SK-N-SH (cell line): ENCODE data around the gene EXOC4. TPM values are rescaled to one million over a fixed set of nuclear protein-coding genes. Genes with fewer than 3 reads are reported as not detected.

Source experiments
- CTCF ChIA-PET: fragments of 300-600, 350-600 bp; formaldehyde crosslinking; extraction: SDS; loops from one replicate; lab custom pipeline; 2021; lab: Yijun Ruan, JAX
- POLR2A ChIA-PET: fragments of 350-600 bp; sonication (Branson Sonifier 250); formaldehyde crosslinking; extraction: SDS; loops from one replicate; lab custom pipeline; 2020; ENCODE audit warnings: antibody characterized with exemption, inconsistent platforms; lab: Yijun Ruan, JAX
- DNase-seq: peaks from one replicate; pipeline ENCODE4 v3.0.0; 2012
- H2AFZ ChIP-seq: fragments of 200-600 bp; sonication (generic); 2 replicates; pipeline ENCODE4 v1.8.1; 2016; ENCODE audit warnings: antibody characterized with exemption, mild to moderate bottlenecking, low read depth
- H3F3A ChIP-seq: fragments of 200-600 bp; sonication (generic); replicated peaks from 2 replicates; pipeline ENCODE3; 2016; ENCODE audit warnings: antibody characterized with exemption, mild to moderate bottlenecking; ENCODE audit not compliant: insufficient read depth
- H3K27ac ChIP-seq, 2 experiments: fragments of 200-500 bp in 1 of 2; fragments of 200-600 bp in 1 of 2; sonication (Bioruptor generic) in 1 of 2; sonication (generic), shearing (Covaris generic) in 1 of 2; 2 replicates each; pipeline versions ENCODE4 v1.5.1 to v1.6.1; 2014 to 2016; ENCODE audit warnings: low read depth in 2 of 2, inconsistent platforms in 1 of 2, low read length in 1 of 2, mild to moderate bottlenecking in 1 of 2, mixed read lengths in 1 of 2
- H3K27me3 ChIP-seq: fragments of 200-600 bp; sonication (generic), shearing (Covaris generic); 2 replicates; pipeline ENCODE4 v1.6.1; 2016; ENCODE audit warnings: mixed run types; ENCODE audit not compliant: insufficient read depth
- H3K36me3 ChIP-seq, 2 experiments: fragments of 200-500 bp in 1 of 2; fragments of 200-600 bp in 1 of 2; sonication (Bioruptor generic) in 1 of 2; sonication (generic) in 1 of 2; replicated peaks in 1 of 2; 2 replicates each; pipeline versions ENCODE3 to v1.5.1; 2014 to 2016; ENCODE audit warnings: low read length in 1 of 2, mild to moderate bottlenecking in 1 of 2; ENCODE audit not compliant: insufficient read depth in 2 of 2, control insufficient read depth in 1 of 2
- H3K4me1 ChIP-seq, 2 experiments: fragments of 200-500 bp in 1 of 2; fragments of 200-600 bp in 1 of 2; sonication (Bioruptor generic) in 1 of 2; sonication (generic), shearing (Covaris generic) in 1 of 2; 2 replicates each; pipeline versions ENCODE4 v1.5.1 to v1.6.1; 2014 to 2016; ENCODE audit warnings: low read depth in 1 of 2, low read length in 1 of 2, mixed run types in 1 of 2; ENCODE audit not compliant: insufficient read depth in 2 of 2, control insufficient read depth in 1 of 2
- H3K4me2 ChIP-seq: fragments of 200-600 bp; sonication (generic), shearing (Covaris generic); 2 replicates; pipeline ENCODE4 v1.6.1; 2017; ENCODE audit warnings: mixed run types
- H3K4me3 ChIP-seq, 2 experiments: fragments of 200-500 bp in 1 of 2; fragments of 200-600 bp in 1 of 2; sonication (Bioruptor generic) in 1 of 2; sonication (generic), shearing (Covaris generic) in 1 of 2; 2 replicates each; pipeline versions ENCODE4 v1.5.1 to v1.8.1; 2014 to 2016; ENCODE audit warnings: low read depth in 2 of 2, inconsistent platforms in 1 of 2, low read length in 1 of 2, mild to moderate bottlenecking in 1 of 2, mixed read lengths in 1 of 2, moderate library complexity in 1 of 2
- H3K79me2 ChIP-seq: fragments of 200-600 bp; sonication (generic); 2 replicates; pipeline ENCODE4 v1.8.1; 2017; ENCODE audit warnings: mild to moderate bottlenecking; ENCODE audit not compliant: insufficient read depth
- H3K9ac ChIP-seq: fragments of 200-600 bp; sonication (generic); 2 replicates; pipeline ENCODE4 v1.6.1; 2017; ENCODE audit warnings: mixed run types
- H3K9me2 ChIP-seq: fragments of 200-600 bp; sonication (generic); 2 replicates; pipeline ENCODE4 v1.6.1; 2017; ENCODE audit warnings: mixed run types
- H3K9me3 ChIP-seq: fragments of 200-600 bp; sonication (generic); 2 replicates; pipeline ENCODE4 v1.6.1; 2017; ENCODE audit warnings: mixed run types, mild to moderate bottlenecking, moderate library complexity
- H4K20me1 ChIP-seq: fragments of 200-600 bp; sonication (generic); 2 replicates; pipeline ENCODE4 v1.6.1; 2017; ENCODE audit warnings: mild to moderate bottlenecking, mixed run types; ENCODE audit not compliant: insufficient read depth
- CHD2 ChIP-seq: fragments of 150-350 bp; IDR thresholded peaks from 2 replicates; pipeline ENCODE4 v1.6.1; 2018; ENCODE audit warnings: low read length; ENCODE audit not compliant: partially characterized antibody
- EP300 ChIP-seq, 2 experiments: IDR thresholded peaks; 2 replicates each; pipeline versions ENCODE4 v1.4.0 to v1.6.1; 2012; ENCODE audit warnings: borderline replicate concordance in 1 of 2, low read depth in 1 of 2, low read length in 1 of 2
- FOXJ3 ChIP-seq: sonication (generic); formaldehyde crosslinking; IDR thresholded peaks from 2 replicates; pipeline ENCODE4 v1.5.1; 2020; ENCODE audit warnings: mild to moderate bottlenecking, missing genetic modification reagents
- GABPA ChIP-seq: IDR thresholded peaks from 2 replicates; pipeline ENCODE4 v1.4.0; 2012; ENCODE audit warnings: low read depth, mild to moderate bottlenecking
- GATA2 ChIP-seq: sonication (generic); formaldehyde crosslinking; IDR thresholded peaks from 2 replicates; pipeline ENCODE4 v1.5.0; 2020; ENCODE audit warnings: mild to moderate bottlenecking, missing genetic modification reagents
- JUND ChIP-seq: IDR thresholded peaks from 2 replicates; pipeline ENCODE4 v1.4.0; 2012
- MEF2A ChIP-seq: IDR thresholded peaks from 2 replicates; pipeline ENCODE4 v1.4.0; 2012; ENCODE audit warnings: low read depth, borderline replicate concordance
- NFIC ChIP-seq: IDR thresholded peaks from 2 replicates; pipeline ENCODE4 v1.4.0; 2012; ENCODE audit warnings: borderline replicate concordance
- RCOR1 ChIP-seq: fragments of 150-350 bp; IDR thresholded peaks from 2 replicates; pipeline ENCODE4 v1.6.1; 2017; ENCODE audit warnings: antibody characterized with exemption, low read length
- RFX5 ChIP-seq: IDR thresholded peaks from 2 replicates; pipeline ENCODE4 v1.6.1; 2012; ENCODE audit warnings: mild to moderate bottlenecking, improper control_type of control experiment, low read length
- SMC3 ChIP-seq: IDR thresholded peaks from 2 replicates; pipeline ENCODE4 v1.6.1; 2012; ENCODE audit warnings: low read depth, low read length, improper control_type of control experiment
- TCF12 ChIP-seq: IDR thresholded peaks from 2 replicates; pipeline ENCODE4 v1.4.0; 2012
- whole genome bisulfite sequencing: methylation state at CpG from one replicate; pipeline ENCODE4 v1.1.6; 2017; ENCODE audit warnings: low lambda C conversion rate; 5-methylcytosine and 5-hydroxymethylcytosine counted together
- polyA plus RNA-seq, 3 experiments: library from polyadenylated mRNA; depleted of rRNA; stranded (reverse); fragments of >200 nt; gene quantifications; 2 replicates each; pipeline ENCODE4 v1.2.3, GENCODE V29; 2012
- TF ChIP-seq, protein P1 (sequence below): fragments of 150-350 bp; IDR thresholded peaks from 2 replicates; pipeline ENCODE4 v1.6.1; 2017; ENCODE audit warnings: antibody characterized with exemption, low read length, low read depth, borderline replicate concordance
- TF ChIP-seq, protein P2 (sequence below): IDR thresholded peaks from 2 replicates; pipeline ENCODE4 v1.4.0; 2012; ENCODE audit warnings: low read depth, borderline replicate concordance
- TF ChIP-seq, protein P3 (sequence below): fragments of 150-350 bp; IDR thresholded peaks from 2 replicates; pipeline ENCODE4 v1.6.1; 2016; ENCODE audit warnings: mild to moderate bottlenecking, low read depth, low read length

EXOC4 gene
- polyA plus RNA-seq, 1 of the 3 experiments (the other 2 are of a cell fraction): 37.3 TPM

DNA sequence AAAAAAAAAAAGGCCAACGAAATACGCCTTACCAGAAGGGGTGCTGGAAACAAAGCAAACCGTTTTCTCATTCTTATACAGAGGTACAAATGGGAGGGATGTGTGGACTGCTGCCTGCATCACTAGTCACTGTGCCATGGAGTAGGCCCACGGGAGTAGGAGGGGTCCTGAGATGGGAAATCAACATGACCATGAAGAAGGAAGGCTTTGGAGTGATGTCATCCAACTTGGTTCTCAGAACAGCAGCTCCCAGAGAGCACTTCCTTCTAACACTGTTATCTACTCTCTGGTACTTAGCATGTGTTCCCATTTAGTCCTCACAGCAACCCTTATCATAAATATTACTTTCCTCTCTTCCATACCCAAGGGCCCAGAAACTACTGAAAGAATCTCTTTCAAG is 814.3 kb downstream of the EXOC4 start:
- Histone ChIP-seq H3K79me2 (no peaks in the 10 kb centered on the region), H3K9me2 (no peaks in the 10 kb centered on the region), H2AFZ (no peak overlapping the region), H3K27ac (no peak overlapping the region), H3K4me2 (no peak overlapping the region), H3K9ac (no peak overlapping the region), H3K36me3 (peaks cover 2 to 14% of the 10 kb centered on the region in 2 experiments), H3K4me1 (no peaks in the 10 kb centered on the region; a peak in 1 of 4 replicates), H4K20me1 (no peaks in the 10 kb centered on the region), H3F3A (no peaks in the 10 kb centered on the region), H3K9me3 (no peaks in the 10 kb centered on the region), H3K4me3 (no peak overlapping the region), H3K27me3 (no peaks in the 10 kb centered on the region)
- ChIA-PET POLR2A (no interaction called here), CTCF (interaction anchor here (1.3 kb wide), 1 partner anchor 20 kb away, joined by 3 read pairs; no protein-coding TSS in a partner anchor)
- WGBS: 64% methylated on average over 4 of the region's 4 CpGs
- no peak for DNase-seq
- TF ChIP-seq MEF2A: no peak
- TF ChIP-seq EP300 (IDR thresholded peaks at IDR 0.05; ENCODE audit: borderline replicate concordance in 1 of 2, low read depth in 1 of 2, low read length in 1 of 2): no peak
- no peak for TF ChIP-seq RFX5

DNA sequence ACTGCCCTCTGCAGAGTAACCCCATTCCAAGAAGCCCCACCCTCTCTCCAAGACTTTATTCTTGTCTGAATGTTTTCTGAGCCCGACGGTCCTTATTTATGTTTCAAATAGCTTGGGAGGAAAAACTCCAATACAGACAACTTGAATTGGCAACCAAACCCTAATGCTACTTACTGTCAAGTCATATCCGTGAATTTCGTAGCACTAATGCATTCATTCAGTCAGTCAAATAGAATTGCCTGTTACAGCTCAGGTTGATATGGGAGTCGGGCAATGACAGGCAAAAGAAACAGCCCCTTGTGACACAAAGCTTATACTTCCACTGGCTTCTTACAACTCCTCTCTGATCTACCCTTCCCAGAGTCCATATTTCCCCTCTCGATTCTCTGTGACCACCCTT is 815.8 kb downstream of the EXOC4 start:
- H3K4me3 ChIP-seq: no peak overlapping the region
- H3K4me1 ChIP-seq: no peaks in the 10 kb centered on the region; a peak in 1 of 4 replicates
- CTCF ChIA-PET: interaction anchor here (1.5 to 2.2 kb wide), 2 partner anchors 9 to 73 kb away, joined by 3 to 5 read pairs; no protein-coding TSS in a partner anchor
- no peaks in the 10 kb centered on the region for H3K27me3 ChIP-seq
- peaks cover 3 to 11% of the 10 kb centered on the region in 2 experiments for H3K36me3 ChIP-seq
- no peak for DNase-seq
- TF ChIP-seq TCF12: no peak
- TF ChIP-seq RFX5: no peak
- TF ChIP-seq, protein P1, sequence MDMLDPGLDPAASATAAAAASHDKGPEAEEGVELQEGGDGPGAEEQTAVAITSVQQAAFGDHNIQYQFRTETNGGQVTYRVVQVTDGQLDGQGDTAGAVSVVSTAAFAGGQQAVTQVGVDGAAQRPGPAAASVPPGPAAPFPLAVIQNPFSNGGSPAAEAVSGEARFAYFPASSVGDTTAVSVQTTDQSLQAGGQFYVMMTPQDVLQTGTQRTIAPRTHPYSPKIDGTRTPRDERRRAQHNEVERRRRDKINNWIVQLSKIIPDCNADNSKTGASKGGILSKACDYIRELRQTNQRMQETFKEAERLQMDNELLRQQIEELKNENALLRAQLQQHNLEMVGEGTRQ: no peak
- no peak for TF ChIP-seq SMC3
- H3K9me3 ChIP-seq: no peaks in the 10 kb centered on the region
- H2AFZ ChIP-seq: no peak overlapping the region
- H3K79me2 ChIP-seq: no peaks in the 10 kb centered on the region
- no peaks in the 10 kb centered on the region for H3K9me2 ChIP-seq
- no peaks in the 10 kb centered on the region for H3F3A ChIP-seq
- no peak overlapping the region for H3K4me2 ChIP-seq
- no peaks in the 10 kb centered on the region for H4K20me1 ChIP-seq
- WGBS: 88% methylated on average over 6 of the region's 6 CpGs
- no peak overlapping the region for H3K9ac ChIP-seq
- H3K27ac ChIP-seq: no peak overlapping the region
- POLR2A ChIA-PET: no interaction called here

DNA sequence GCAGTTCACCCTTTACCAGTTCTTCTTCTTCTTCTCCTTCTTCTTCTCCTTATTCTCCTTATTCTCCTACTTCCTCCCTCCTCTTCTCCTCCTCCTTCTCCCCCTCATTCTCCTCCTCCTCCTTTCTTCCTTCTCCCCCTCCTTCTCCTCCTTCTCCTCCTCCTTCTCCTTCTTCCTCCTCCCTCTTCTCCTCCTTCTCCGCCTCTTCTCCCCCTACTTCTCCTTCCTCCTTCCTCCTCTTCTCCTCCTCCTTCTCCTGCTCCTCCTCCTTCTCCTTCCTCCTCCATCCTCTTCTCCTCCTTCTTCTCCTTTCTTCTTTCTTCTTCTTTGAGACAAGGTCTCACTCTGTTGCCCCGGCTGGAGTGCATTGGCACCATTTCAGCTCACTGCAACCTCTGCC is 816.3 kb downstream of the EXOC4 start:
- Histone ChIP-seq H3K4me3 (no peak overlapping the region), H3K9me2 (no peaks in the 10 kb centered on the region), H3K9ac (no peak overlapping the region), H3K4me2 (no peak overlapping the region), H2AFZ (no peak overlapping the region), H3K36me3 (peaks cover 3 to 6% of the 10 kb centered on the region in 2 experiments), H3K79me2 (no peaks in the 10 kb centered on the region), H3K4me1 (no peaks in the 10 kb centered on the region; a peak in 1 of 4 replicates), H3K27me3 (no peaks in the 10 kb centered on the region), H3K9me3 (no peaks in the 10 kb centered on the region), H3K27ac (no peak overlapping the region), H3F3A (no peaks in the 10 kb centered on the region), H4K20me1 (no peaks in the 10 kb centered on the region)
- DNase-seq: no peak
- ChIA-PET CTCF (interaction anchor here (0.7 to 2.2 kb wide), 3 partner anchors 9 to 72 kb away, joined by 3 to 5 read pairs (median 4); no protein-coding TSS in a partner anchor), POLR2A (no interaction called here)
- WGBS: 91% methylated on average over 2 of the region's 2 CpGs
- TF ChIP-seq FOXJ3 (CRISPR knock-in tag): no peak
- no peak for TF ChIP-seq CHD2
- no peak for TF ChIP-seq GABPA
- TF ChIP-seq, protein P2, sequence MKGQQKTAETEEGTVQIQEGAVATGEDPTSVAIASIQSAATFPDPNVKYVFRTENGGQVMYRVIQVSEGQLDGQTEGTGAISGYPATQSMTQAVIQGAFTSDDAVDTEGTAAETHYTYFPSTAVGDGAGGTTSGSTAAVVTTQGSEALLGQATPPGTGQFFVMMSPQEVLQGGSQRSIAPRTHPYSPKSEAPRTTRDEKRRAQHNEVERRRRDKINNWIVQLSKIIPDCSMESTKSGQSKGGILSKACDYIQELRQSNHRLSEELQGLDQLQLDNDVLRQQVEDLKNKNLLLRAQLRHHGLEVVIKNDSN: no peak
- TF ChIP-seq JUND: no peak
- no peak for TF ChIP-seq EP300 (IDR thresholded peaks at IDR 0.05; ENCODE audit: borderline replicate concordance in 1 of 2, low read depth in 1 of 2, low read length in 1 of 2)
- TF ChIP-seq, protein P1: no peak
- no peak for TF ChIP-seq NFIC
- TF ChIP-seq GATA2 (CRISPR knock-in tag): no peak
- TF ChIP-seq, protein P3, sequence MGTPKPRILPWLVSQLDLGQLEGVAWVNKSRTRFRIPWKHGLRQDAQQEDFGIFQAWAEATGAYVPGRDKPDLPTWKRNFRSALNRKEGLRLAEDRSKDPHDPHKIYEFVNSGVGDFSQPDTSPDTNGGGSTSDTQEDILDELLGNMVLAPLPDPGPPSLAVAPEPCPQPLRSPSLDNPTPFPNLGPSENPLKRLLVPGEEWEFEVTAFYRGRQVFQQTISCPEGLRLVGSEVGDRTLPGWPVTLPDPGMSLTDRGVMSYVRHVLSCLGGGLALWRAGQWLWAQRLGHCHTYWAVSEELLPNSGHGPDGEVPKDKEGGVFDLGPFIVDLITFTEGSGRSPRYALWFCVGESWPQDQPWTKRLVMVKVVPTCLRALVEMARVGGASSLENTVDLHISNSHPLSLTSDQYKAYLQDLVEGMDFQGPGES: no peak
- TF ChIP-seq RCOR1: no peak
